Liver (tissue), 9 donors: ENCODE measurements around the gene FLNA. TPM values are rescaled to one million over a fixed set of nuclear protein-coding genes. Genes with fewer than 3 reads are reported as not detected.

ENCODE experiments used
- DNase-seq: peaks from one replicate; pipeline ENCODE4 v3.0.0-alpha.2; 2017; ENCODE audit warnings: low spot score
- H3K27ac ChIP-seq, 2 donors: one replicate each; pipeline ENCODE4 v1.7.0; 2013; ENCODE audit warnings: inconsistent platforms in 2 of 2, low read length in 2 of 2, control low read depth in 1 of 2, low read depth in 1 of 2, mild to moderate bottlenecking in 1 of 2
- H3K27me3 ChIP-seq, 4 donors: one replicate each; pipeline versions ENCODE4 v1.6.1 to v1.7.0; 2013; ENCODE audit warnings: low read length in 3 of 4, inconsistent platforms in 1 of 4, mild to moderate bottlenecking in 1 of 4, moderate library complexity in 1 of 4; ENCODE audit not compliant: control insufficient read depth in 4 of 4, insufficient read depth in 4 of 4
- H3K36me3 ChIP-seq, 4 donors: one replicate each; pipeline versions ENCODE4 v1.6.1 to v1.7.0; 2013; ENCODE audit warnings: low read length in 3 of 4, mild to moderate bottlenecking in 3 of 4, low read depth in 1 of 4, moderate library complexity in 1 of 4; ENCODE audit not compliant: control insufficient read depth in 4 of 4, insufficient read depth in 3 of 4
- H3K4me1 ChIP-seq, 4 donors: one replicate each; pipeline versions ENCODE4 v1.6.1 to v1.7.0; 2013; ENCODE audit warnings: low read length in 3 of 4, mild to moderate bottlenecking in 3 of 4, moderate library complexity in 1 of 4; ENCODE audit not compliant: control insufficient read depth in 4 of 4, insufficient read depth in 4 of 4
- H3K4me3 ChIP-seq, 3 donors: one replicate each; pipeline versions ENCODE4 v1.6.1 to v1.7.0; 2013; ENCODE audit warnings: low read length in 3 of 3, control low read depth in 1 of 3, low read depth in 1 of 3, mild to moderate bottlenecking in 1 of 3
- H3K9ac ChIP-seq, 2 donors: one replicate each; pipeline ENCODE4 v1.7.0; 2013; ENCODE audit warnings: low read length in 2 of 2, mild to moderate bottlenecking in 2 of 2, moderate library complexity in 2 of 2, control low read depth in 1 of 2, low read depth in 1 of 2
- H3K9me3 ChIP-seq, 4 donors: one replicate each; pipeline versions ENCODE4 v1.6.1 to v1.7.0; 2013; ENCODE audit warnings: low read length in 3 of 4; ENCODE audit not compliant: control insufficient read depth in 4 of 4
- ATF3 ChIP-seq: IDR thresholded peaks from 2 replicates; pipeline ENCODE4 v1.6.1; 2016; ENCODE audit warnings: antibody characterized with exemption
- CTCF ChIP-seq: fragments of 150-350 bp; IDR thresholded peaks from 2 replicates; pipeline ENCODE4 v1.5.1; 2017; ENCODE audit warnings: improper control_type of control experiment, low read depth, low read length; ENCODE audit not compliant: missing input control
- EGR1 ChIP-seq, 2 donors: IDR thresholded peaks; 2 replicates each; pipeline ENCODE4 v1.6.1; 2016 to 2018; ENCODE audit warnings: antibody characterized with exemption in 2 of 2, low read depth in 2 of 2
- FOXA2 ChIP-seq: IDR thresholded peaks from 2 replicates; pipeline ENCODE4 v1.6.1; 2016; ENCODE audit warnings: antibody characterized with exemption
- GABPA ChIP-seq, 2 donors: IDR thresholded peaks in 1 of 2; conservative IDR thresholded peaks in 1 of 2; 2 replicates each; pipeline ENCODE4 v1.6.1; 2016; ENCODE audit warnings: antibody characterized with exemption in 2 of 2, mild to moderate bottlenecking in 1 of 2, moderate library complexity in 1 of 2
- HNF4A ChIP-seq, 2 donors: conservative IDR thresholded peaks; 2 replicates each; pipeline ENCODE4 v1.6.1; 2016; ENCODE audit warnings: antibody characterized with exemption in 2 of 2, mild to moderate bottlenecking in 2 of 2
- JUND ChIP-seq, 2 donors: IDR thresholded peaks; 2 replicates each; pipeline ENCODE4 v1.6.1; 2016; ENCODE audit warnings: antibody characterized with exemption in 2 of 2
- RAD21 ChIP-seq, 2 donors: IDR thresholded peaks; 2 replicates each; pipeline ENCODE4 v1.6.1; 2016; ENCODE audit warnings: antibody characterized with exemption in 2 of 2, mild to moderate bottlenecking in 2 of 2
- REST ChIP-seq: IDR thresholded peaks from 2 replicates; pipeline ENCODE4 v1.6.1; 2016; ENCODE audit warnings: antibody characterized with exemption, mild to moderate bottlenecking
- TAF1 ChIP-seq: conservative IDR thresholded peaks from 2 replicates; pipeline ENCODE4 v1.6.1; 2016; ENCODE audit warnings: antibody characterized with exemption, mild to moderate bottlenecking
- YY1 ChIP-seq: IDR thresholded peaks from 2 replicates; pipeline ENCODE4 v1.6.1; 2016; ENCODE audit warnings: antibody characterized with exemption, mild to moderate bottlenecking
- WGBS: extraction: QIAGEN DNeasy Blood & Tissue Kit; methylation state at CpG from one replicate; pipeline ENCODE4 v1.1.7; 2013; 5-methylcytosine and 5-hydroxymethylcytosine counted together
- polyA plus RNA-seq, 2 donors: library from polyadenylated mRNA; stranded (reverse) in 1 of 2; unstranded in 1 of 2; fragments of 200-250 nt in 1 of 2; fragments of >200 nt in 1 of 2; fragmentation: Nextera tagmentation in 1 of 2; extraction: Ambion mirVana in 1 of 2; gene quantifications; one replicate each; pipeline versions ENCODE4 v1.2.1 to v1.2.3, GENCODE V29; 2013 to 2015
- total RNA-seq, 2 donors: library from RNA; depleted of rRNA; stranded (reverse); fragments of >200 nt; gene quantifications; one replicate each; pipeline ENCODE4 v1.2.3, GENCODE V29; 2014
- TF ChIP-seq, protein P1 (sequence below): IDR thresholded peaks from 2 replicates; pipeline ENCODE4 v1.6.1; 2016; ENCODE audit warnings: antibody characterized with exemption
- donor health status: healthy.
- donor health status: healthy.
- donor health status: healthy.
- donor health status: healthy.
- donor health status: healthy.

Gene FLNA
- total and polyA plus RNA-seq, 4 donors = 23.4 to 152 (median 118) TPM

DNA sequence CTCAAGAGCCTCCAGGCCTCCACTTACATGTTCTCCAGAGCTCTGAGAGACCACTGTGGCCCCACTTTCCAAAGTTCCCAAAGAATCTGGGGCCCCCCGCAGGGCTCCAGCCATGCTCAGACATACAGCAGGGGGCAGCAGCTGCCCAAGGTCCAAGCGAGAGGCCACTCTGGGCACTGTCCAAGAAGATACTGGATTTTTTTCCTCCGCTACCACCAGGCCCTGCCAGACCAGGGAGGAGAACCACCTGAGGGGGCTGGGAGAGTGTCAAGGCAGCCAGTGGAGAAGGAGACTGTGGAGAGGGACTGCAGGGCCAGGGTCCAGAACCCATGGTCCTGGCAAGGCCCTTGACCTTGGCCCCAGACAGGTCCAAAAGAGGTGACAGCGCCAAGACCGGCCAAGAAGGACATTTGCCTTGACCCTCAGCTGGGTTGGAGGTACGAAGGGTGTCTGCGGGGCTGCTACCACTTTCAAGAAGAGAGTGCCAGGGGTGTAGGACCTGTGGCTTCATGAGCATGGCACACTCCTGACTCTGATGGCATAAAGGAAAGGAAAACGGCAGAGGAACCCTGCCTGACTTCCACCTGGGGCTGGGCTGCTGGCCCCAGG lies 10.0 kb upstream of the FLNA start:
- no peaks in the 10 kb centered on the region for H3K27me3 ChIP-seq
- no peak for TF ChIP-seq HNF4A (conservative IDR thresholded peaks at IDR 0.05)
- TF ChIP-seq FOXA2 = no peak
- TF ChIP-seq, protein P1, sequence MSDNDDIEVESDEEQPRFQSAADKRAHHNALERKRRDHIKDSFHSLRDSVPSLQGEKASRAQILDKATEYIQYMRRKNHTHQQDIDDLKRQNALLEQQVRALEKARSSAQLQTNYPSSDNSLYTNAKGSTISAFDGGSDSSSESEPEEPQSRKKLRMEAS = no peak
- TF ChIP-seq RAD21 (IDR thresholded peaks at IDR 0.05) = peak; percentile 51
- TF ChIP-seq TAF1 = no peak
- peak; percentile 28 for TF ChIP-seq CTCF
- no peak for TF ChIP-seq YY1
- no peak for TF ChIP-seq EGR1 (IDR thresholded peaks at IDR 0.05; ENCODE audit: low read depth in 2 of 2)
- no peak for TF ChIP-seq GABPA (IDR thresholded peaks at IDR 0.05 in 1 of 2, conservative IDR thresholded peaks at IDR 0.05 in 1 of 2)
- TF ChIP-seq ATF3 = no peak
- H3K36me3 ChIP-seq = no peaks in the 10 kb centered on the region
- no peak overlapping the region for H3K4me3 ChIP-seq
- DNase-seq = no peak
- no peak overlapping the region for H3K27ac ChIP-seq
- H3K9ac ChIP-seq = no peak overlapping the region
- peaks cover 3 to 8% (median 7%) of the 10 kb centered on the region in 4 donors for H3K4me1 ChIP-seq
- WGBS = 42% methylated on average over 8 of the region's 8 CpGs
- H3K9me3 ChIP-seq = no peaks in the 10 kb centered on the region

DNA sequence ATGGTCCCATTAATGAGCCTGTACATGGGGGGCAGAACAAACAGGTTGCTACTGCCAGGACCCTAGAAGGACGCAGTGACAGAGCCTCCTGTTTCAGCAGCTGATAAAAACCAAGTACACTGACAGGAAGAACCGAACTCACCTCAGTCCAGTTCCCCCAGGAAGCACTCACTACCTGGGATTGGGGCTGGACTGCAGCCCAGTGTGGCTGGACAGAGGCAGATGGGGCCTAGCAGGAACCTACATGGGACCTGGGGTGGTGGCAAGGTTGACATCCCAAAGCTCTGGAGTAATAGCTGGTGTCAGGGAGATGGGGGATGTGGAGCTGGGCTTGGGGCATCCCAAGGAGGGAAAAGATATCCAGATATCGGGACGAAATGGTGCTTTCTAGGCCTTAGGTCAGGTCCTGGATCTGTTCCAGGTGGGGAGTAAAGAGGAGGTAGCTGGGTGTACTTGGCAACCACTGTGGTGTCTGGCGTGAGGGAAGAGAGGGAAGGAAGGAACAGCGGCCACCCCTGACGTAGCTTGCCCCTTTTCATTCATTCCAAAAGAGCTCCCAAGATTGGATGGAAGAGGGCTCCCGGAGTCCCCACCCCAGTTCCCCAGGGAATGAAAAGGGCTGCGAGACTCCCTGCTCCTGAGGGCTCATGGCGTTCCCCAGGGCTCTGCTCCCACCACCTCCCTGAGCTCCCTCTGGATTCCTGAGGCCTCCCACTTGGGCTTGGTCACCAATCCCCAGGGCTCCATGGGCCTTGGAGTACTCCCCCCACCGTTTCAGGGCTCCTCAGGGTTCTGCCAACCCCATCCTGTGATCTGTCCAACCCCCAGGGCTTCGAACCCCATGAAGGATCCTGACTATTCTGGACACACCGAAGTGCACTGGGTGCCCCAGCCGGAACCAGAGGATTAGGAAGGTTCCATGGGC lies 9.2 kb upstream of the FLNA start:
- 74% methylated on average over 14 of the region's 14 CpGs for WGBS
- Histone ChIP-seq H3K36me3 (no peaks in the 10 kb centered on the region), H3K4me3 (no peak overlapping the region), H3K27ac (no peak overlapping the region), H3K27me3 (no peaks in the 10 kb centered on the region), H3K4me1 (peaks cover 3 to 8% (median 7%) of the 10 kb centered on the region in 4 donors), H3K9ac (no peak overlapping the region), H3K9me3 (no peaks in the 10 kb centered on the region)
- no peak for DNase-seq
- TF ChIP-seq ATF3 (no peak), TAF1 (no peak), REST (no peak), JUND (IDR thresholded peaks at IDR 0.05) (no peak)
- TF ChIP-seq, protein P1 = no peak
